GM23248 (cell line): ENCODE measurements around the gene KCNC1.

ENCODE experiments used
- EZH2 ChIP-seq: fragments of 200-600 bp; sonication (generic); IDR thresholded peaks from 2 replicates; pipeline ENCODE4 v1.6.1; 2018; ENCODE audit warnings: antibody characterized with exemption, mild to moderate bottlenecking; ENCODE audit not compliant: insufficient read depth, poor library complexity, severe bottlenecking
- EZH2phosphoT487 ChIP-seq: fragments of 200-600 bp; sonication (generic); IDR thresholded peaks from 2 replicates; pipeline ENCODE4 v1.6.1; 2018; ENCODE audit warnings: antibody characterized with exemption, moderate library complexity, mild to moderate bottlenecking, low read depth; ENCODE audit not compliant: insufficient read depth

DNA sequence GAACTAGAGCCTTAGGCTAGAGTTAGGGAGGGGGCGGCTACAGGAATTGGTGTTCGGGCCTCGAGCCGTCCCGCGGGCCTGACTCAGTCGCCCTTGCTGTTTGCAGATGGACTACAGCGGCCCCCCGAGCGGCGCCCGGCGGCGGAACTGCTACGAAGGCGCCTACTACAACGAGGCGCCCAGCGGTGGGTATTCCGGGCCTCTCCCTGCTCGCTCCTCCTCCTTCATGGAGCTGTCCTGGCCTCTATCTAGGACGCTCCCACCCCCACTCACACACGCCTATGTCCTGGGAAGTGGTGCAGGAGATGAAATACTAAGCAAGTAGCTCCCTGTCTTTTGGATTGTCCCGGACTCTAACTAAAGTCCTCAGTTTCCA is 13.8 kb upstream of the KCNC1 start:
- TF ChIP-seq EZH2, result no peak
- TF ChIP-seq EZH2phosphoT487, result no peak
